ENCODE results near the gene NACAD. TPM values are rescaled to one million over a fixed set of nuclear protein-coding genes. Genes with fewer than 3 reads are reported as not detected.
"Not testable (repeated sequence)": the region's sequence is repeated elsewhere in the genome, so short reads cannot be mapped to it uniquely, and the experiment has no call there.

Gene NACAD
- total RNA-seq, 2 donors from 2014 or later = 1.1 to 1.9 TPM

GRCh38 chr7:45125193-45125904 lies 36.6 kb upstream of the NACAD start:
- no peaks in the 10 kb centered on the region for H3K27me3 Mint-ChIP-seq
- H3K4me3 Mint-ChIP-seq = no peak overlapping the region
- H3K36me3 Mint-ChIP-seq = no peaks in the 10 kb centered on the region
- ATAC-seq = no peak
- DNase-seq (ENCODE audit: low spot score) = no peak
- H3K9me3 Mint-ChIP-seq = no peaks in the 10 kb centered on the region
- H3K27ac Mint-ChIP-seq = peak overlapping the region in 1 of 2 donors; percentile 73
- H3K4me1 Mint-ChIP-seq (ENCODE audit: low read depth in 2 of 2) = peaks cover 11 to 23% of the 10 kb centered on the region in 2 donors

- peak overlapping the region; percentile 74 to 91 for H3K27ac Mint-ChIP-seq
- ATAC-seq = no peak
- no peaks in the 10 kb centered on the region for H3K9me3 Mint-ChIP-seq
- H3K4me1 Mint-ChIP-seq (ENCODE audit: low read depth in 2 of 2) = peaks cover 11 to 25% of the 10 kb centered on the region in 2 donors
- no peak overlapping the region for H3K4me3 Mint-ChIP-seq
- no peak for DNase-seq (ENCODE audit: low spot score)
- no peaks in the 10 kb centered on the region for H3K27me3 Mint-ChIP-seq
- no peaks in the 10 kb centered on the region for H3K36me3 Mint-ChIP-seq
Observed at GRCh38 chr7:45123913-45124710, 35.3 kb upstream of the NACAD start.

GRCh38 chr7:45122975-45123860 lies 34.4 kb upstream of the NACAD start:
- Mint-ChIP-seq H3K36me3 (no peaks in the 10 kb centered on the region), H3K4me1 (ENCODE audit: low read depth in 2 of 2) (peaks cover 11 to 25% of the 10 kb centered on the region in 2 donors), H3K27ac (peak overlapping the region; percentile 74 to 91), H3K9me3 (no peaks in the 10 kb centered on the region), H3K4me3 (peak overlapping the region; percentile 62), H3K27me3 (no peaks in the 10 kb centered on the region)
- ATAC-seq = peak; percentile 43 to 44
- DNase-seq (ENCODE audit: low spot score) = no peak

GRCh38 chr7:45119550-45119949 lies 30.8 kb upstream of the NACAD start:
- Mint-ChIP-seq H3K27me3 (peaks cover 0 to 3% of the 10 kb centered on the region in 2 donors), H3K27ac (no peak overlapping the region), H3K9me3 (no peaks in the 10 kb centered on the region), H3K4me1 (ENCODE audit: low read depth in 2 of 2) (peaks cover 11 to 25% of the 10 kb centered on the region in 2 donors), H3K4me3 (no peak overlapping the region), H3K36me3 (no peaks in the 10 kb centered on the region)
- DNase-seq (ENCODE audit: low spot score) = no peak
- no peak for ATAC-seq

- H3K4me3 Mint-ChIP-seq = no peak overlapping the region
- H3K4me1 Mint-ChIP-seq (ENCODE audit: low read depth in 2 of 2) = peaks cover 11 to 28% of the 10 kb centered on the region in 2 donors
- no peaks in the 10 kb centered on the region for H3K9me3 Mint-ChIP-seq
- ATAC-seq (no peak), DNase-seq (ENCODE audit: low spot score) (no peak)
- H3K27me3 Mint-ChIP-seq = peaks cover 0 to 6% of the 10 kb centered on the region in 2 donors
- H3K36me3 Mint-ChIP-seq = no peaks in the 10 kb centered on the region
- H3K27ac Mint-ChIP-seq = peak overlapping the region in 1 of 2 donors; percentile 35
Observed at GRCh38 chr7:45118889-45119331, 30.1 kb upstream of the NACAD start.

- ATAC-seq = no peak
Observed at GRCh38 chr7:45118292-45118691, 29.5 kb upstream of the NACAD start.

GRCh38 chr7:45117582-45117981 lies 28.8 kb upstream of the NACAD start:
- H3K36me3 Mint-ChIP-seq = no peaks in the 10 kb centered on the region
- H3K27me3 Mint-ChIP-seq = peaks cover 0 to 6% of the 10 kb centered on the region in 2 donors
- ATAC-seq (no peak), DNase-seq (ENCODE audit: low spot score) (no peak)
- H3K4me3 Mint-ChIP-seq = no peak overlapping the region
- peaks cover 3 to 20% of the 10 kb centered on the region in 2 donors for H3K4me1 Mint-ChIP-seq (ENCODE audit: low read depth in 2 of 2)
- H3K27ac Mint-ChIP-seq = peak overlapping the region in 1 of 2 donors; percentile 43
- H3K9me3 Mint-ChIP-seq = no peaks in the 10 kb centered on the region

More at GRCh38 chr7:45118292-45118691, 29.5 kb upstream of the NACAD start:
- Mint-ChIP-seq H3K27me3 (peaks cover 0 to 6% of the 10 kb centered on the region in 2 donors), H3K4me3 (no peak overlapping the region), H3K27ac (peak overlapping the region in 1 of 2 donors; percentile 35), H3K36me3 (no peaks in the 10 kb centered on the region), H3K9me3 (no peaks in the 10 kb centered on the region), H3K4me1 (ENCODE audit: low read depth in 2 of 2) (peaks cover 8 to 22% of the 10 kb centered on the region in 2 donors)
- no peak for DNase-seq (ENCODE audit: low spot score)

- DNase-seq (ENCODE audit: low spot score) = no peak
- Mint-ChIP-seq H3K9me3 (no peaks in the 10 kb centered on the region), H3K27ac (no peak overlapping the region), H3K4me3 (no peak overlapping the region), H3K27me3 (peaks cover 0 to 6% of the 10 kb centered on the region in 2 donors), H3K36me3 (no peaks in the 10 kb centered on the region), H3K4me1 (ENCODE audit: low read depth in 2 of 2) (peaks cover 9 to 14% of the 10 kb centered on the region in 2 donors)
- ATAC-seq = no peak
Observed at GRCh38 chr7:45116048-45116447, 27.3 kb upstream of the NACAD start.

- H3K27me3 Mint-ChIP-seq = peaks cover 0 to 6% of the 10 kb centered on the region in 2 donors
- DNase-seq (ENCODE audit: low spot score) = no peak
- H3K9me3 Mint-ChIP-seq = no peaks in the 10 kb centered on the region
- H3K4me3 Mint-ChIP-seq = no peak overlapping the region
- peaks cover 18% of the 10 kb centered on the region in 2 donors for H3K4me1 Mint-ChIP-seq (ENCODE audit: low read depth in 2 of 2)
- H3K36me3 Mint-ChIP-seq = peaks cover 4% of the 10 kb centered on the region
- H3K27ac Mint-ChIP-seq = no peak overlapping the region
- no peak for ATAC-seq
Observed at GRCh38 chr7:45114926-45115325, 26.2 kb upstream of the NACAD start.

GRCh38 chr7:45114257-45114656 lies 25.5 kb upstream of the NACAD start:
- not testable (repeated sequence) for ATAC-seq; DNase-seq (ENCODE audit: low spot score); H3K27me3 Mint-ChIP-seq; H3K9me3 Mint-ChIP-seq; H3K4me3 Mint-ChIP-seq; H3K36me3 Mint-ChIP-seq
- Mint-ChIP-seq H3K27ac (peak overlapping the region in 1 of 2 donors; percentile 14), H3K4me1 (ENCODE audit: low read depth in 2 of 2) (peaks cover 16 to 20% of the 10 kb centered on the region in 2 donors)

GRCh38 chr7:45112648-45113047 lies 23.9 kb upstream of the NACAD start:
- DNase-seq (ENCODE audit: low spot score) = no peak
- Mint-ChIP-seq H3K4me3 (peak overlapping the region; percentile 58), H3K4me1 (ENCODE audit: low read depth in 2 of 2) (peaks cover 28 to 35% of the 10 kb centered on the region in 2 donors), H3K27me3 (peaks cover 0 to 6% of the 10 kb centered on the region in 2 donors), H3K36me3 (peaks cover 4% of the 10 kb centered on the region), H3K9me3 (no peaks in the 10 kb centered on the region), H3K27ac (peak overlapping the region; percentile 90 to 94)
- no peak for ATAC-seq

GRCh38 chr7:45111298-45112223 lies 22.8 kb upstream of the NACAD start, which contains the start of gene TBRG4:
Gene TBRG4, minus strand, starts transcription at chr7:45111697. Its CDS starts 2,460 bp downstream, at chr7:45109237.
- Mint-ChIP-seq H3K27me3 (peaks cover 0 to 3% of the 10 kb centered on the region in 2 donors), H3K9me3 (no peaks in the 10 kb centered on the region), H3K4me1 (ENCODE audit: low read depth in 2 of 2) (peaks cover 28 to 41% of the 10 kb centered on the region in 2 donors), H3K4me3 (peak within 1 kb of the TSS; percentile 96), H3K36me3 (peaks cover 4% of the 10 kb centered on the region), H3K27ac (peak within 1 kb of the TSS; percentile 90 to 94)
- peak; percentile 95 for DNase-seq (ENCODE audit: low spot score)
- ATAC-seq = peak; percentile 97 to 98

All from natural killer cell treated with Interleukin-12 subunit alpha and Interleukin-12 subunit beta and Interleukin-15 and Interleukin-18, amount 100 ng/mL, for 72 hours (primary cell).